Hepatocyte (in vitro differentiated cells): ENCODE measurements around the gene MTMR10.

Source experiments
- EZH2 ChIP-seq: fragments of 200-600 bp; sonication (generic); IDR thresholded peaks from 2 replicates; pipeline ENCODE4 v1.6.1; 2016; ENCODE audit warnings: antibody characterized with exemption, mild to moderate bottlenecking, borderline replicate concordance
- TF ChIP-seq, protein P1 (sequence below): fragments of 200-600 bp; sonication (generic); IDR thresholded peaks from 2 replicates; pipeline ENCODE4 v1.5.1; 2016; ENCODE audit warnings: antibody characterized with exemption, mild to moderate bottlenecking; ENCODE audit not compliant: poor library complexity

DNA sequence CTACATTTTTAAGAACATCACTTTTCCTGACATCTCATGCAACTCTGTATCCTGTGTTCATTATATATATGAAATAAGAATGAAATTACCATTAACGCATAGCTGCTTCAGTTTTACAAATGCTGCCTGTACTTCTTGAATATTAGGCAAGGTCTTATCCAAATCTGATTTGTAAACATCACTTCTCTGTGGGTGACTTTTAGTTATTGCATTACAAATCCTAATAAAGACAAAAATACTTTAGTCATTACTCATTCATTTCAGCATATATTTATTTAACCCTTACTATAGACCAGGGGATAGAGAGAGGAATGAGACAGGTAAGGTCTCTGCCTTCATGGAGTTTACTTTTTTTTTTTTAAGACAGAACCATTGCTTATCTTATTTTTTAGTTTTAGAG lies 36.8 kb downstream of the MTMR10 start:
- TF ChIP-seq, protein P1, sequence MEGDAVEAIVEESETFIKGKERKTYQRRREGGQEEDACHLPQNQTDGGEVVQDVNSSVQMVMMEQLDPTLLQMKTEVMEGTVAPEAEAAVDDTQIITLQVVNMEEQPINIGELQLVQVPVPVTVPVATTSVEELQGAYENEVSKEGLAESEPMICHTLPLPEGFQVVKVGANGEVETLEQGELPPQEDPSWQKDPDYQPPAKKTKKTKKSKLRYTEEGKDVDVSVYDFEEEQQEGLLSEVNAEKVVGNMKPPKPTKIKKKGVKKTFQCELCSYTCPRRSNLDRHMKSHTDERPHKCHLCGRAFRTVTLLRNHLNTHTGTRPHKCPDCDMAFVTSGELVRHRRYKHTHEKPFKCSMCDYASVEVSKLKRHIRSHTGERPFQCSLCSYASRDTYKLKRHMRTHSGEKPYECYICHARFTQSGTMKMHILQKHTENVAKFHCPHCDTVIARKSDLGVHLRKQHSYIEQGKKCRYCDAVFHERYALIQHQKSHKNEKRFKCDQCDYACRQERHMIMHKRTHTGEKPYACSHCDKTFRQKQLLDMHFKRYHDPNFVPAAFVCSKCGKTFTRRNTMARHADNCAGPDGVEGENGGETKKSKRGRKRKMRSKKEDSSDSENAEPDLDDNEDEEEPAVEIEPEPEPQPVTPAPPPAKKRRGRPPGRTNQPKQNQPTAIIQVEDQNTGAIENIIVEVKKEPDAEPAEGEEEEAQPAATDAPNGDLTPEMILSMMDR, result no peak
- TF ChIP-seq EZH2, result no peak
